ENCODE data around the gene CYTH3. TPM values are rescaled to one million over a fixed set of nuclear protein-coding genes. Genes with fewer than 3 reads are reported as not detected.

The CYTH3 gene
- total and polyA plus RNA-seq, 7 donors, result 6.1 to 15.0 (median 13.5) TPM

- WGBS, 3 donors, result 29 to 52% (median 32%) methylated on average over 1 of the region's 1 CpG
- peak overlapping the region; percentile 60 for H3K27ac ChIP-seq
- peaks cover 54% of the 10 kb centered on the region for H3K4me1 ChIP-seq
- DNase-seq (no peak), ATAC-seq (peak; percentile 41 to 77 (median 59))
- no peak overlapping the region for H3K4me3 ChIP-seq
- intact Hi-C loops (cut with DNase I), result loop anchor here in 1 of 2 donors (5.0 kb wide), 1 partner anchor 91 kb away; the partner anchor contains the start of gene CYTH3
- H3K27me3 ChIP-seq (ENCODE audit: insufficient read depth in 3 of 3, low read length in 2 of 3), result no peaks in the 10 kb centered on the region
- no peaks in the 10 kb centered on the region for H3K9me3 ChIP-seq
- TF ChIP-seq CTCF (IDR thresholded peaks at IDR 0.05), result no peak
- peaks cover 5 to 18% of the 10 kb centered on the region in 2 donors for H3K36me3 ChIP-seq (ENCODE audit: insufficient read depth in 1 of 2, low read depth in 1 of 2)
These were observed 91.3 kb downstream of the CYTH3 start for GRCh38 chr7:6181136-6181535.

- ATAC-seq (no peak), DNase-seq (no peak)
- peaks cover 59% of the 10 kb centered on the region for H3K4me1 ChIP-seq
- H3K36me3 ChIP-seq (ENCODE audit: insufficient read depth in 1 of 2, low read depth in 1 of 2), result peaks cover 5 to 15% of the 10 kb centered on the region in 2 donors
- H3K4me3 ChIP-seq, result no peak overlapping the region
- WGBS, 3 donors, result 92 to 98% (median 92%) methylated on average over 8 of the region's 8 CpGs
- H3K27ac ChIP-seq, result peak overlapping the region; percentile 60
- H3K9me3 ChIP-seq, result no peaks in the 10 kb centered on the region
- intact Hi-C loops (cut with DNase I), result loop anchor here in 1 of 2 donors (5.0 kb wide), 1 partner anchor 92 kb away; the partner anchor contains the start of gene CYTH3
- TF ChIP-seq CTCF (IDR thresholded peaks at IDR 0.05), result no peak
- H3K27me3 ChIP-seq (ENCODE audit: insufficient read depth in 3 of 3, low read length in 2 of 3), result no peaks in the 10 kb centered on the region
These were observed 92.1 kb downstream of the CYTH3 start for GRCh38 chr7:6180344-6180725.

GRCh38 chr7:6179620-6180343 lies 92.6 kb downstream of the CYTH3 start:
- Histone ChIP-seq H3K36me3 (ENCODE audit: insufficient read depth in 1 of 2, low read depth in 1 of 2) (peaks cover 5 to 15% of the 10 kb centered on the region in 2 donors), H3K27me3 (ENCODE audit: insufficient read depth in 3 of 3, low read length in 2 of 3) (no peaks in the 10 kb centered on the region), H3K27ac (peak overlapping the region; percentile 60), H3K4me3 (no peak overlapping the region), H3K9me3 (no peaks in the 10 kb centered on the region), H3K4me1 (peaks cover 59% of the 10 kb centered on the region)
- DNase-seq, result no peak
- WGBS, 3 donors, result 85 to 90% (median 86%) methylated on average over 3 of the region's 3 CpGs
- intact Hi-C loops (cut with DNase I), result loop anchor here in 1 of 2 donors (5.0 kb wide), 1 partner anchor 93 kb away; the partner anchor contains the start of gene CYTH3
- ATAC-seq, result no peak
- TF ChIP-seq CTCF (IDR thresholded peaks at IDR 0.05), result no peak

GRCh38 chr7:6178298-6179029 lies 94.0 kb downstream of the CYTH3 start:
- DNase-seq, result peak in 1 of 2 donors; percentile 53
- Histone ChIP-seq H3K27me3 (ENCODE audit: insufficient read depth in 3 of 3, low read length in 2 of 3) (no peaks in the 10 kb centered on the region), H3K27ac (peak overlapping the region; percentile 48), H3K4me1 (peaks cover 59% of the 10 kb centered on the region), H3K36me3 (ENCODE audit: insufficient read depth in 1 of 2, low read depth in 1 of 2) (peaks cover 5 to 18% of the 10 kb centered on the region in 2 donors), H3K9me3 (no peaks in the 10 kb centered on the region), H3K4me3 (no peak overlapping the region)
- peak; percentile 43 to 71 (median 60) for ATAC-seq
- 36 to 54% (median 43%) methylated on average over 7 of the region's 7 CpGs for WGBS, 3 donors
- TF ChIP-seq CTCF (IDR thresholded peaks at IDR 0.05), result no peak
- intact Hi-C loops (cut with DNase I), result no loop called here
